Ectodermal cell (in vitro differentiated cells): ENCODE data around the gene SH3BP5.

Experiments
- H3K27ac ChIP-seq: 2 replicates; pipeline ENCODE4 v1.7.0; 2013; ENCODE audit warnings: mild to moderate bottlenecking, low read depth, low read length; ENCODE audit not compliant: insufficient read depth, poor library complexity, severe bottlenecking
- H3K27me3 ChIP-seq: 2 replicates; pipeline ENCODE4 v1.7.0; 2013; ENCODE audit warnings: mild to moderate bottlenecking, low read length; ENCODE audit not compliant: insufficient read depth, control insufficient read depth, poor library complexity, severe bottlenecking
- H3K36me3 ChIP-seq: one replicate; pipeline ENCODE4 v1.7.0; 2013; ENCODE audit warnings: low read length; ENCODE audit not compliant: control insufficient read depth, insufficient read depth
- H3K4me1 ChIP-seq: one replicate; pipeline ENCODE4 v1.7.0; 2013; ENCODE audit warnings: low read length; ENCODE audit not compliant: control insufficient read depth, insufficient read depth
- H3K4me3 ChIP-seq: 2 replicates; pipeline ENCODE4 v1.7.0; 2013; ENCODE audit warnings: low read depth, low read length, control low read depth; ENCODE audit not compliant: insufficient read depth
- H3K9me3 ChIP-seq: 2 replicates; pipeline ENCODE4 v1.7.0; 2013; ENCODE audit warnings: mild to moderate bottlenecking, low read length, moderate library complexity; ENCODE audit not compliant: control insufficient read depth
- WGBS, 2 experiments: methylation state at CpG; one replicate each; pipeline ENCODE4 v1.1.7; 2013; ENCODE audit warnings: missing lambda C conversion rate in 2 of 2; 5-methylcytosine and 5-hydroxymethylcytosine counted together

The SH3BP5 gene

GRCh38 chr3:15313461-15313860, 18.9 kb downstream of the SH3BP5 start:
- H3K27me3 ChIP-seq = no peaks in the 10 kb centered on the region
- no peaks in the 10 kb centered on the region for H3K9me3 ChIP-seq
- H3K36me3 ChIP-seq = no peaks in the 10 kb centered on the region
- H3K4me3 ChIP-seq = no peak overlapping the region
- WGBS, 2 experiments = 91 to 100% methylated on average over 4 of the region's 4 CpGs
- peaks cover 39% of the 10 kb centered on the region for H3K4me1 ChIP-seq
- H3K27ac ChIP-seq = no peak overlapping the region

GRCh38 chr3:15312550-15312949, 19.8 kb downstream of the SH3BP5 start:
- Histone ChIP-seq H3K36me3 (no peaks in the 10 kb centered on the region), H3K27me3 (no peaks in the 10 kb centered on the region), H3K27ac (no peak overlapping the region), H3K4me3 (no peak overlapping the region), H3K4me1 (peaks cover 46% of the 10 kb centered on the region), H3K9me3 (no peaks in the 10 kb centered on the region)
- WGBS, 2 experiments = 41 to 57% methylated on average over 1 to 2 of the region's 2 CpGs

GRCh38 chr3:15310491-15311370, 21.7 kb downstream of the SH3BP5 start:
- Histone ChIP-seq H3K27me3 (no peaks in the 10 kb centered on the region), H3K4me3 (no peak overlapping the region), H3K36me3 (no peaks in the 10 kb centered on the region), H3K9me3 (no peaks in the 10 kb centered on the region), H3K4me1 (peaks cover 50% of the 10 kb centered on the region), H3K27ac (peak overlapping the region; percentile 30)
- 82 to 84% methylated on average over 6 of the region's 6 CpGs for WGBS, 2 experiments

GRCh38 chr3:15309662-15310335, 22.6 kb downstream of the SH3BP5 start:
- H3K4me3 ChIP-seq = no peak overlapping the region
- no peaks in the 10 kb centered on the region for H3K36me3 ChIP-seq
- H3K9me3 ChIP-seq = no peaks in the 10 kb centered on the region
- H3K4me1 ChIP-seq = peaks cover 56% of the 10 kb centered on the region
- no peaks in the 10 kb centered on the region for H3K27me3 ChIP-seq
- 87 to 89% methylated on average over 6 of the region's 6 CpGs for WGBS, 2 experiments
- no peak overlapping the region for H3K27ac ChIP-seq

- Histone ChIP-seq H3K27me3 (no peaks in the 10 kb centered on the region), H3K36me3 (no peaks in the 10 kb centered on the region), H3K4me3 (no peak overlapping the region), H3K4me1 (peaks cover 40% of the 10 kb centered on the region), H3K27ac (no peak overlapping the region), H3K9me3 (no peaks in the 10 kb centered on the region)
- WGBS, 2 experiments = 90 to 95% methylated on average over 11 of the region's 11 CpGs
Measured at GRCh38 chr3:15307580-15307979, 24.8 kb downstream of the SH3BP5 start.

GRCh38 chr3:15306979-15307359, 25.4 kb downstream of the SH3BP5 start:
- no peaks in the 10 kb centered on the region for H3K9me3 ChIP-seq
- no peaks in the 10 kb centered on the region for H3K36me3 ChIP-seq
- no peak overlapping the region for H3K4me3 ChIP-seq
- peaks cover 40% of the 10 kb centered on the region for H3K4me1 ChIP-seq
- H3K27ac ChIP-seq = no peak overlapping the region
- WGBS, 2 experiments = 96 to 99% methylated on average over 5 of the region's 5 CpGs
- no peaks in the 10 kb centered on the region for H3K27me3 ChIP-seq

- H3K36me3 ChIP-seq = no peaks in the 10 kb centered on the region
- WGBS, 2 experiments = 74 to 77% methylated on average over 6 of the region's 6 CpGs
- H3K27me3 ChIP-seq = no peaks in the 10 kb centered on the region
- no peak overlapping the region for H3K4me3 ChIP-seq
- H3K4me1 ChIP-seq = peaks cover 37% of the 10 kb centered on the region
- H3K9me3 ChIP-seq = no peaks in the 10 kb centered on the region
- H3K27ac ChIP-seq = no peak overlapping the region
Measured at GRCh38 chr3:15305359-15305844, 27.0 kb downstream of the SH3BP5 start.

GRCh38 chr3:15303728-15304127, 28.7 kb downstream of the SH3BP5 start:
- no peak overlapping the region for H3K27ac ChIP-seq
- H3K4me1 ChIP-seq = peaks cover 24% of the 10 kb centered on the region
- no peaks in the 10 kb centered on the region for H3K9me3 ChIP-seq
- no peak overlapping the region for H3K4me3 ChIP-seq
- H3K36me3 ChIP-seq = no peaks in the 10 kb centered on the region
- 94 to 96% methylated on average over 13 of the region's 13 CpGs for WGBS, 2 experiments
- no peaks in the 10 kb centered on the region for H3K27me3 ChIP-seq

GRCh38 chr3:15303216-15303615, 29.2 kb downstream of the SH3BP5 start:
- no peaks in the 10 kb centered on the region for H3K36me3 ChIP-seq
- peaks cover 19% of the 10 kb centered on the region for H3K4me1 ChIP-seq
- 88 to 92% methylated on average over 8 of the region's 8 CpGs for WGBS, 2 experiments
- no peaks in the 10 kb centered on the region for H3K27me3 ChIP-seq
- H3K4me3 ChIP-seq = no peak overlapping the region
- H3K27ac ChIP-seq = no peak overlapping the region
- no peaks in the 10 kb centered on the region for H3K9me3 ChIP-seq

GRCh38 chr3:15301761-15302160, 30.6 kb downstream of the SH3BP5 start:
- WGBS, 2 experiments = 94 to 95% methylated on average over 7 of the region's 7 CpGs
- Histone ChIP-seq H3K4me3 (no peak overlapping the region), H3K9me3 (no peaks in the 10 kb centered on the region), H3K27me3 (no peaks in the 10 kb centered on the region), H3K4me1 (peaks cover 8% of the 10 kb centered on the region), H3K27ac (no peak overlapping the region), H3K36me3 (no peaks in the 10 kb centered on the region)
